H9 (cell line): ENCODE results near the gene LAYN. TPM values are rescaled to one million over a fixed set of nuclear protein-coding genes. Genes with fewer than 3 reads are reported as not detected.

Source experiments
- DNase-seq: peaks from one replicate; pipeline ENCODE4 v3.0.0-alpha.2; 2017
- H2AFZ ChIP-seq: one replicate; pipeline ENCODE4 v1.6.1; 2013; ENCODE audit warnings: mild to moderate bottlenecking, low read length, control low read depth, moderate library complexity
- H2AK5ac ChIP-seq: 2 replicates; pipeline ENCODE4 v1.6.1; 2013; ENCODE audit warnings: low read length, control low read depth, mixed read lengths; ENCODE audit not compliant: insufficient read length
- H2BK120ac ChIP-seq: one replicate; pipeline ENCODE4 v1.6.1; 2013; ENCODE audit warnings: low read depth, mild to moderate bottlenecking, low read length, control low read depth, inconsistent platforms; ENCODE audit not compliant: poor library complexity, severe bottlenecking
- H2BK12ac ChIP-seq: 2 replicates; pipeline ENCODE4 v1.6.1; 2013; ENCODE audit warnings: low read length, control low read depth, mixed read lengths, low read depth; ENCODE audit not compliant: insufficient read length
- H2BK15ac ChIP-seq: 2 replicates; pipeline ENCODE4 v1.6.1; 2013; ENCODE audit warnings: low read depth, low read length, control low read depth
- H2BK20ac ChIP-seq: one replicate; pipeline ENCODE4 v1.6.1; 2013; ENCODE audit warnings: low read depth, mild to moderate bottlenecking, low read length, control low read depth, inconsistent platforms; ENCODE audit not compliant: poor library complexity, severe bottlenecking
- H2BK5ac ChIP-seq: 2 replicates; pipeline ENCODE4 v1.6.1; 2013; ENCODE audit warnings: low read length, control low read depth, mixed read lengths; ENCODE audit not compliant: insufficient read length
- H3K14ac ChIP-seq: 2 replicates; pipeline ENCODE4 v1.6.1; 2013; ENCODE audit warnings: low read length, control low read depth; ENCODE audit not compliant: insufficient read depth
- H3K18ac ChIP-seq: 2 replicates; pipeline ENCODE4 v1.6.1; 2013; ENCODE audit warnings: low read depth, mild to moderate bottlenecking, mixed read lengths, low read length, control low read depth; ENCODE audit not compliant: insufficient read length
- H3K23ac ChIP-seq: 2 replicates; pipeline ENCODE4 v1.6.1; 2013; ENCODE audit warnings: low read length, control low read depth, mixed read lengths, low read depth; ENCODE audit not compliant: insufficient read length
- H3K23me2 ChIP-seq: 2 replicates; pipeline ENCODE4 v1.6.1; 2013; ENCODE audit warnings: low read depth, mild to moderate bottlenecking, mixed read lengths, low read length, control low read depth; ENCODE audit not compliant: insufficient read length, poor library complexity, severe bottlenecking
- H3K27ac ChIP-seq: 2 replicates; pipeline ENCODE4 v1.5.1; 2013; ENCODE audit warnings: low read length, control low read depth, mixed read lengths, low read depth; ENCODE audit not compliant: insufficient read length
- H3K27me3 ChIP-seq: 2 replicates; pipeline ENCODE4 v1.6.1; 2013; ENCODE audit warnings: low read length, control low read depth, inconsistent platforms; ENCODE audit not compliant: insufficient read depth
- H3K4ac ChIP-seq: 2 replicates; pipeline ENCODE4 v1.6.1; 2013; ENCODE audit warnings: low read depth, mild to moderate bottlenecking, control low read depth, inconsistent platforms, low read length, moderate library complexity
- H3K4me1 ChIP-seq: 2 replicates; pipeline ENCODE4 v1.6.1; 2013; ENCODE audit warnings: low read length, control low read depth, inconsistent platforms; ENCODE audit not compliant: insufficient read depth
- H3K4me2 ChIP-seq: 2 replicates; pipeline ENCODE4 v1.6.1; 2013; ENCODE audit warnings: low read length, control low read depth, mixed read lengths; ENCODE audit not compliant: insufficient read length, insufficient read depth
- H3K56ac ChIP-seq: 2 replicates; pipeline ENCODE4 v1.6.1; 2013; ENCODE audit warnings: low read depth, mild to moderate bottlenecking, mixed read lengths, low read length, control low read depth; ENCODE audit not compliant: insufficient read length
- H3K79me1 ChIP-seq: 2 replicates; pipeline ENCODE4 v1.6.1; 2013; ENCODE audit warnings: low read depth, mild to moderate bottlenecking, moderate library complexity, low read length, control low read depth, inconsistent platforms; ENCODE audit not compliant: insufficient read depth, poor library complexity, severe bottlenecking
- H3K79me2 ChIP-seq: 2 replicates; pipeline ENCODE4 v1.6.1; 2013; ENCODE audit warnings: low read length, control low read depth, inconsistent platforms; ENCODE audit not compliant: insufficient read depth
- H3K9ac ChIP-seq: 2 replicates; pipeline ENCODE4 v1.6.1; 2013; ENCODE audit warnings: low read length, control low read depth, mixed read lengths; ENCODE audit not compliant: insufficient read length; ENCODE audit errors: extremely low read depth
- H3K9me3 ChIP-seq: one replicate; pipeline ENCODE4 v1.6.1; 2013; ENCODE audit warnings: low read depth, low read length, inconsistent platforms; ENCODE audit not compliant: control insufficient read depth
- H3T11ph ChIP-seq: one replicate; pipeline ENCODE4 v1.6.1; 2013; ENCODE audit warnings: mild to moderate bottlenecking, low read length, control low read depth, inconsistent platforms
- H4K20me1 ChIP-seq: one replicate; pipeline ENCODE4 v1.6.1; 2013; ENCODE audit not compliant: control insufficient read depth, insufficient read length, insufficient read depth
- H4K5ac ChIP-seq: 2 replicates; pipeline ENCODE4 v1.6.1; 2013; ENCODE audit warnings: low read depth, mild to moderate bottlenecking, mixed read lengths, low read length, control low read depth; ENCODE audit not compliant: insufficient read length
- H4K8ac ChIP-seq: replicated peaks from 2 replicates; pipeline ENCODE4 v1.6.1; 2013; ENCODE audit warnings: low read length, control low read depth, mixed read lengths, low read depth; ENCODE audit not compliant: insufficient read length
- H4K91ac ChIP-seq: 2 replicates; pipeline ENCODE4 v1.6.1; 2013; ENCODE audit warnings: low read depth, mild to moderate bottlenecking, moderate library complexity, mixed read lengths, low read length, control low read depth; ENCODE audit not compliant: insufficient read length
- H3K27ac Mint-ChIP-seq, 3 experiments: 2 replicates in 2 of 3; 3 replicates in 1 of 3; pipeline ENCODE4 v1.8.0; 2020 to 2021; ENCODE audit warnings: mixed read lengths in 3 of 3, mild to moderate bottlenecking in 1 of 3, moderate library complexity in 1 of 3
- H3K27me3 Mint-ChIP-seq: 2 replicates; pipeline ENCODE4 v1.8.0; 2021; ENCODE audit warnings: low read depth, mild to moderate bottlenecking, moderate library complexity, mixed read lengths
- H3K36me3 Mint-ChIP-seq, 3 experiments: 2 replicates in 2 of 3; 3 replicates in 1 of 3; pipeline ENCODE4 v1.8.0; 2020 to 2021; ENCODE audit warnings: low read depth in 3 of 3, mixed read lengths in 3 of 3; ENCODE audit not compliant: insufficient read depth in 1 of 3
- H3K4me1 Mint-ChIP-seq, 2 experiments: 2 replicates each; pipeline ENCODE4 v1.8.0; 2020; ENCODE audit warnings: mixed read lengths in 2 of 2
- H3K4me3 Mint-ChIP-seq, 2 experiments: 2 replicates in 1 of 2; 3 replicates in 1 of 2; pipeline ENCODE4 v1.8.0; 2020 to 2021; ENCODE audit warnings: mild to moderate bottlenecking in 2 of 2, mixed read lengths in 2 of 2, moderate library complexity in 1 of 2
- H3K9me3 Mint-ChIP-seq, 2 experiments: 2 replicates in 1 of 2; 3 replicates in 1 of 2; pipeline ENCODE4 v1.8.0; 2020; ENCODE audit warnings: mild to moderate bottlenecking in 2 of 2, mixed read lengths in 2 of 2, moderate library complexity in 1 of 2
- WGBS: extraction: QIAGEN DNeasy Blood & Tissue Kit; methylation state at CpG from one replicate; pipeline ENCODE4 v1.1.7; 2013; ENCODE audit warnings: missing lambda C conversion rate, low lambda C conversion rate, mixed read lengths; ENCODE audit not compliant: insufficient read length; ENCODE audit errors: extremely low coverage; 5-methylcytosine and 5-hydroxymethylcytosine counted together
- total RNA-seq: library from RNA; stranded (reverse); gene quantifications from 2 replicates; pipeline ENCODE4 v1.2.1, GENCODE V29; 2021
- TF ChIP-seq, protein P1 (sequence below): fragments of 200-600 bp; sonication (generic); conservative IDR thresholded peaks from 3 replicates; pipeline ENCODE4 v1.8.0; 2021; ENCODE audit warnings: antibody characterized with exemption, mild to moderate bottlenecking

Gene LAYN
- total RNA-seq, 1 experiment from 2014 or later = 3.1 TPM

DNA sequence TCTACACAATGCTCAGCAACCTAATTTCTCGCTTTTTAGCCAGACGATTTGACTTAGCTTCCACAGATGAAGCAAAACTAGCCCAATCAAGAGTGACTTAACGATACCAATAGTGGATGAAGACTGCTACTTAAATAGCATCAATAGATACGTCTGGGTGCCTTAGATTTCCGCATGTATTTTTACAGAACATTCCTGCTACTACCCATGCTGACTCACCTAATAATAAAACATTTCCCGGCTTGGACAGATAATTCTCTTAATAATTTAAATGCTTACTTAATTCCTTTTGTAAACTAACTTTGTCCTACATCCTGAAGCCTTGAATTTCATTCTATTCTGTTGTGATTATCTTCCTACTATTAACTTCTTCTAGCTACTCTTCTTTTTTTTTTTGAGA is 5.2 kb upstream of the LAYN start:
- H3K4me3 Mint-ChIP-seq = no peak overlapping the region
- Histone ChIP-seq H2AFZ (no peak overlapping the region), H4K91ac (no peak overlapping the region), H3K23me2 (peaks cover 4% of the 10 kb centered on the region), H2BK15ac (no peak overlapping the region), H3T11ph (no peak overlapping the region), H2BK12ac (no peak overlapping the region), H3K79me2 (no peaks in the 10 kb centered on the region), H3K4me2 (no peak overlapping the region), H4K8ac (no peak overlapping the region), H3K23ac (no peak overlapping the region), H4K20me1 (no peaks in the 10 kb centered on the region), H4K5ac (no peak overlapping the region), H3K4ac (no peak overlapping the region), H2AK5ac (no peak overlapping the region), H3K56ac (no peak overlapping the region), H3K14ac (no peak overlapping the region), H3K27me3 (peaks cover 12% of the 10 kb centered on the region; the same call in 1 of the 2 replicates), H2BK5ac (no peak overlapping the region), H3K27ac (no peak overlapping the region), H2BK20ac (no peak overlapping the region), H3K18ac (no peak overlapping the region), H3K9me3 (no peaks in the 10 kb centered on the region), H2BK120ac (no peak overlapping the region), H3K9ac (no peak overlapping the region), H3K79me1 (no peaks in the 10 kb centered on the region), H3K4me1 (no peaks in the 10 kb centered on the region; the same call in 1 of the 2 replicates)
- peaks cover 32 to 35% of the 10 kb centered on the region in 2 experiments for H3K4me1 Mint-ChIP-seq
- H3K36me3 Mint-ChIP-seq = peaks cover 0 to 5% (median 0%) of the 10 kb centered on the region in 3 experiments; a peak in 3 of 7 replicates
- peaks cover 9 to 13% of the 10 kb centered on the region in 2 experiments; a peak in 4 of 5 replicates for H3K9me3 Mint-ChIP-seq
- WGBS = no CpG with 5 or more reads among the region's 6 CpGs
- TF ChIP-seq, protein P1, sequence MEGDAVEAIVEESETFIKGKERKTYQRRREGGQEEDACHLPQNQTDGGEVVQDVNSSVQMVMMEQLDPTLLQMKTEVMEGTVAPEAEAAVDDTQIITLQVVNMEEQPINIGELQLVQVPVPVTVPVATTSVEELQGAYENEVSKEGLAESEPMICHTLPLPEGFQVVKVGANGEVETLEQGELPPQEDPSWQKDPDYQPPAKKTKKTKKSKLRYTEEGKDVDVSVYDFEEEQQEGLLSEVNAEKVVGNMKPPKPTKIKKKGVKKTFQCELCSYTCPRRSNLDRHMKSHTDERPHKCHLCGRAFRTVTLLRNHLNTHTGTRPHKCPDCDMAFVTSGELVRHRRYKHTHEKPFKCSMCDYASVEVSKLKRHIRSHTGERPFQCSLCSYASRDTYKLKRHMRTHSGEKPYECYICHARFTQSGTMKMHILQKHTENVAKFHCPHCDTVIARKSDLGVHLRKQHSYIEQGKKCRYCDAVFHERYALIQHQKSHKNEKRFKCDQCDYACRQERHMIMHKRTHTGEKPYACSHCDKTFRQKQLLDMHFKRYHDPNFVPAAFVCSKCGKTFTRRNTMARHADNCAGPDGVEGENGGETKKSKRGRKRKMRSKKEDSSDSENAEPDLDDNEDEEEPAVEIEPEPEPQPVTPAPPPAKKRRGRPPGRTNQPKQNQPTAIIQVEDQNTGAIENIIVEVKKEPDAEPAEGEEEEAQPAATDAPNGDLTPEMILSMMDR = no peak
- peaks cover 30% of the 10 kb centered on the region for H3K27me3 Mint-ChIP-seq
- H3K27ac Mint-ChIP-seq = no peak overlapping the region
- no peak for DNase-seq
